OCI-M1 (cell line): Measurements from ENCODE around the gene MORN1.

Experiments
- DNase-seq: peaks from one replicate; lab custom pipeline; 2025; lab: John Stamatoyannopoulos, UW

MORN1 gene

DNA sequence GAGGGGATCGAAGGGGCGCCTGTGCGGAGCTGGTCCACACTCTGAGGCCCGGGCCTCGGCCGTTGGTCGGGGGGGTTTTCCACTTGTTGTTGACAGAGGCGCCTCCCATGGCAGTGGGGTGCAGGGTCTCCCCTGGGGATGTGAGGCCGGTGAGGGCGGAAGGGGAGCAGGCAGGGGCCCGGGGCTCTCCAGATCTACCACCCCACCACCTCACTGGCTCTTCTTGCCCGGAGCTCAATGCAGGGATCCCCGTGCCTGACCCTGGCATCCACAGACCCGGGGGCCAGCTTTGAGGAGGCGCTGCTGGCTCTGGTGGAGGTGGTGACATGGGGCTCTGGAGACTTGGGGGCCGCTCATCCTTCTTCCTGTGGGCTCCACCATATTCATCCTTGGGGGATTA is 28.1 kb upstream of the MORN1 start:
- no peak for DNase-seq

- DNase-seq: no peak
These were observed 27.5 kb upstream of the MORN1 start for GRCh38 chr1:2418791-2419320.

- DNase-seq: no peak
These were observed 26.5 kb upstream of the MORN1 start for GRCh38 chr1:2417833-2418225.

- no peak for DNase-seq
These were observed 25.9 kb upstream of the MORN1 start for GRCh38 chr1:2417083-2417832.

DNA sequence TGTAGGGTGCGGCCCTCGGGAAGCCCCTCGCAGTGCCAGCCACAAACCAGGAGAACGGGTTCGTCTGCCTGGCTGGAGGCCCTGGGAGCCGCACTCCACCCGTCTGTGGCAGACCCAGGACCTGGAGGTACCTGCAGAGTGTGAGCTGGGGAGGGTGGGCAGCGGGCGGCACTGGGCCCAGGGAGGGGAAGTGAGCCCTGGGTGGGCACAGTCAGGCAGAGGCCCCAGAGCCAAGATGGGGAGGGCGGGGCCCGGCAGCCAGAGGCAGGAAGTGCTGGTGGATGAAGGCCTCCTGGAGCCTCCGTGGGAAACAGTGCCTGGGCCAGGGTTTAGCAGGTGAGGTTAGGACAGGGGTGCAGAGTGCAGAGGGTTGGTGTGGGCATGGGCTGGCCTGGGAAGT is 25.0 kb upstream of the MORN1 start:
- DNase-seq: no peak

DNA sequence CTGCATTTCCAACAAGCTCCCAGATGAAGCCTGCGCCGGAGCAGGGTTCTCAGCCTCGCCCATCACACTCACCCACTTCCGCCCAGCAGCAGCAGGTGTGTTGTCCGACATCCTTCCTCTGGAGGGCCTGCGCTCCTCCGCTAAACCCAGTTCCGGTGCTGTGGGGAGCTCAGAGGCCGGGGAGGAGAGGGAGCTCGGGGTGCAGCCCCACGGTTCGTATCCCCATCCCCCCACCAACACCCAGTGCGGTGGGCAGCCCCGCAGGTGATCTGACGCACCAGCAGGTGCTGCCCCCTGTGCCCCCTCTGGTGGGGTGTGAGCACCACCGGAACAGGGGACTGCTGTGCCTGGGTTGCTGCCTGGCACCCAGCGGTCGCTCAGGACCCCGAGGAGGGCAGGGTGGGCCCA is 24.5 kb upstream of the MORN1 start:
- no peak for DNase-seq

DNA sequence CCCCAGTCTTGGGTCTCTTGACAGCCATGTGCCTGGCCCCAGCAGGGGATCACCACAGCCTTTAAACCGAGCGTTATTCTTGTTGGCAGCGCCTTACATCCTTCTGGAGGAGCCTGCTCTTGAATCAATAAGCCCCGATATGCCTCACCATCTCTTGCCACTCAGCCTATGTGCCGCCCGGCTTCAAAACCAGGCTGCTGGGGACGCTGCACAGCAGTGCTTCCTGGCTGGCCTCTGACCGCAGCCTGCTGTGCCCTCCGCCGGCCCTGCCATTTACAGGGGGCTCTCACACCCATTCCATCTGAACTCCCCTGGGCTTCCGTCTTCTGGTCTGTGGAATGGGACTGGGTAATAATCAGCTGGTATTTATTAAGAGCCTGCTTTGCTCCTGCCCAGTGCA is 24.0 kb upstream of the MORN1 start:
- DNase-seq: no peak

DNA sequence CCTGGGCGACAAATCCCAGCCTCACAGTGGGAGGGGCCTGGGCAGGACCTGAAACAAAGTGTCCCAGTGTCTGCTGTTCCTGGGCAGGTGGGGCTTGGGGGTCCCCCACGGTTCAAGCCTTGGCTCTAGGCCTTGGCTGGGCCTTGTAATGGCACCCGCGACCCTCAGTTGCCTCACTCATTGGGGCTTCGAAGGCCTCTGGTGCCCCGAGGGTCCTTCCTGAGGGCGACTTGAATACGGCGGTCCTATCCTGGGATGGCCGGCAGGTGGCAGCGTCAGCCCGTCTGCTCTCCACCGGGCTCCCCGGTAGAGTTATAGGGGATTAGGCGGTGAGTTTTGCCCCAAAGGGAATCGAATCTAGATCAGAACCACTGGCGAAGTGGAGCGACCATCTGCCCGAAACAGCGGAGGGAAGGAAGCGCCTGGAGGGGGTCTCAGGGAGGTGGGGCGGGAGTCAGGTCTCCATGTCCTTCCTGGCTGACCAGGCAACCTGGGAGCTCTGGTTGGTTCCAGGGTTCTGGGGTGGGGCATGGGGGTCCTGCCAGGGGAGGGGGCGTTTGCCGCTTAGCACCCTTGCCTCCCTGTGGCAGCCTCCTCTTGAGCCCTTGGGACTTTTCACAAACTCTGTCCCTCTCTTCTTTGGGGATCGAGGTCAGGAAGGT is 23.1 kb upstream of the MORN1 start:
- DNase-seq: peak; percentile 80

DNA sequence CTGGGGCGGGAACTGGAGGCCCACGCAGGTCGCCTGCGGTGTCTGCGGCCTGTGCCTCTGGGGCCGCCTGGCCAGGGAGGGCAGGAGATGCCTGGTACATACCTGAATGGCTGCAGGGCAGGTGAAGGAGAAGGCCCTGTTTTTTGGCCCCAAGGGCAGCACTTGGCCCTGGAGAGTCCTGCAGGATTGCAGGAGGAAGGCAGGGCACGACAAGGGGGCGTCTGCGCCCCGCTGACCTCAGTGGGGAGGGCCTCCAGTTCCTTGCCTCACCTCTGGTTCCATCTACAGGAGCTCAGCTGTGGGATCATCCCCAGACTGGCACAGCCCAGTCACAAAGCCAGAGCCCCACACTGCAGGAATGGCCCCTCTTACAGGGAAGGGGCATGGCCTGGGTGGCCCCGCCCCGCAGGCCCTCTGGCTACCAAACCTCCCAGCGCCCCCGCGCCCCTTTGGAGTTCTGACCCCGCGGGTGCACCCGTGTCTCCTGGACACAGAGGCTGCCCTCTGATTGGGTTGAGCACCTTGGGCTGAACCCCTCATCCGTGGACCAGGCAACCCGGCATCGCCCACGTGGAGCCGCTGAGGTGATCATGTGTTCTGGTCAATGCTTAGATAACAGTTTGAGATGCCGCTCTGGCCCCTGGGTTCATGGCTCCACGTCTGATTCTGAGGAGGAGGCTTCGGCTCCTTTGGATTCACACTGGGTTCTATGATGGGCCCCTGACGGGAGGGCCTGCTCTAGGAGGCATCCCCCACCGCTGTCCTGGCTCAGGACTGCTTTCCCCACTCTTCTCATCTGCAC is 22.3 kb upstream of the MORN1 start:
- DNase-seq: peak; percentile 67

DNA sequence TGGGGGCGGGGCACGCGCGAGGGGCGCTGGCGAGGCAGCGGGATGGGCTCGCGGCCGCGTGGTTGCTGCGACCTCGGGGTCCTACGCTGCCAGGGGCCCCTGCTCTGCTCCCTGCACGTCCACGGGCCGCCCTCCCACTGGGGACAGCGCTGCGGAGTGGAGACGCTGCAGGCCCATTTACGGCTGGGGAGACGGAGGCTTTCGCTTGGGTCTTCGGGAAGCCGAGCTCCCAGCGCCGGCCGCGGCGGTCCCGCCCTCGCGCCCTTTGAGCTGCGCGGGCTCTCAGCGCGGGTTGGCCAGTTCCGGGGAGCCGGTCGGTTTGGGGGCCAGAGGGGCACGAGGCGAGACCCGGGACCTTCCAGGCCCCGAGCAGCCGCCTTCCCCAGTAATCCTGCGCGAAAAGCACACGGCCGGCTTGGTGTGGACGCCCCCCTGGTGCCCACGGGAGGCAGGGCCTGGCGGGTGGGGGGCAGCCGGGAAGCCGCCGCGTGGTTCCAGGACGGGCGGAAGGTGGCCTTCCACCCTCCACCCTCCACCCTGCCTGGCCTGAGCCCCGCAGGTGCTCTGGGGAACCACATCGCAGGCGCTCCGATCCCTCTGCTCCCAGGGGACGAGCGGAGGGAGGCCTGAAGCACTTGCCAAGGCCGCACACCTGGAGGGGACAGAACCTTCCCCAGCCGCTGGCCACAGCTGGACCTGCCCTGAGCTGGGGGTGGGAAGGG is 21.6 kb upstream of the MORN1 start:
- DNase-seq: peak; percentile 28

DNA sequence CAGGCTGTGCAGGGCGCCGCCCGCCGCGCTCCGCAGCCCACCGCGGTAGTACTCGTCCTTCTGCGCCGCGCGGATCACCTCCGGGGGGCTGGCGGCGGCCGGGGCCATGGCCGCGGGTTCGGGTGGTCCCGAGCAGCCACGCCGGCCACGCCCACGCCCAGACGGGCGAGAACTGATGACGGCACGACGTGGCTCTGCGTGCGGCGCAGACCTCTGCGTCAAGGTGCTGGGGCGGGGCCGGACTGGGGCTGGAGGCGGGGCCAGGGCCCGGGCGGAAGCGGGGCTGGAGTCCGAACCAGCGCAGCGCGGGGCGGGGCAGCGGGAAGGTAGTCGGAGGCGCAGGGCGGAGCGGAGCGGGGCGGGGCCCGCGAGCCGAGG is 21.0 kb upstream of the MORN1 start, which contains the start of gene PEX10:
Gene PEX10, minus strand, starts transcription at position 170 of the 378 bp plus-strand sequence. Its CDS starts 62 bp downstream, at position 108.
- DNase-seq: peak; percentile 97

DNA sequence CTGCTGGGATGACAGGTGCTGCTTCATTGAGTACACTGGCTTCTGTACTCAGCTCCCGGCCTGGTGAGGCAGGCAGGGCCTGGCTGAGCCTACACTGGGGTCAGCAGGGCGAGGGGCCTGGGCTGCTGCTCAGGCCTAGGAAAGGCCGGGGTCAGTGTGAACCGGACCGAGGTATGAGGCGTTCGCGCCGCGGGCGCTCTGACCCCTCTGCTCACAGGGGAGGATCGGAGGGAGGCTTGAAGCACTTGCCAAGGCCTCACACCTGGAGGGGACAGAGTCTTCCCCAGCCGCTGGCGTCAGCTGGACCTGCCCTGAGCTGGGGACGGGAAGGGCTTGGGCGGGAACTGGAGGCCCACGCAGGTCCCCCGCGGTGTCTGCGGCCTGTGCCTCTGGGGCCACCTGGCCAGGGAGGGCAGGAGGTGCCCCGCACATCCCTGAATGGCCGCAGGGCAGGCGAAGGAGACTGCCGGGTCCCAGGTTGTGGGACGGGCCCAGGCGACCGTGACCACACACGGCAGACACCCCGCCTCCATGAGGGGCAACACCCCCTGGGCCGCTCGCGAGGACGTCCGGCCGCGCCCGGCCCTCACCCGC is 20.5 kb upstream of the MORN1 start:
- DNase-seq: no peak

GRCh38 chr1:2409745-2410144 is 18.4 kb upstream of the MORN1 start:
- no peak for DNase-seq

- no peak for DNase-seq
These were observed 17.5 kb upstream of the MORN1 start for GRCh38 chr1:2408859-2409276.

DNA sequence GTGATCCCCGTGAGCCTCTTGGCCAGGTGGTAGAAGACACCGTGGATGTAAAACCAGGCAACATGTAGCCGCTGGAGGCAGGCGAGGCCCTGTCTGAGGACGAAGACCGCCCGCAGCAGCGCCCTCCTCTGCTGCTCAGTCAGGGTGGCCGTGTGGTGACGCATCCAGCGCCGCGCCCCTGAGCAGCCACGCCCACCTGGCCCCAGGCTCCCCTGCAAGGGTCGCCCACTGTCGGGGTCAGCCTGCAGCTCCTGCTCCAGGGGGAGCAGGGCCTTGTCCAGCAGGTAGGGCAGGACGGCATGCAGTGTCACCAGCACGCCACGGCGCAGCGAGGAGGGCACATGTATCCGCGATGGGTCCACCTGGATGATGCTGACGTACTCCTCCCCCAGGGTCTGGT is 17.1 kb upstream of the MORN1 start:
- DNase-seq: no peak

DNA sequence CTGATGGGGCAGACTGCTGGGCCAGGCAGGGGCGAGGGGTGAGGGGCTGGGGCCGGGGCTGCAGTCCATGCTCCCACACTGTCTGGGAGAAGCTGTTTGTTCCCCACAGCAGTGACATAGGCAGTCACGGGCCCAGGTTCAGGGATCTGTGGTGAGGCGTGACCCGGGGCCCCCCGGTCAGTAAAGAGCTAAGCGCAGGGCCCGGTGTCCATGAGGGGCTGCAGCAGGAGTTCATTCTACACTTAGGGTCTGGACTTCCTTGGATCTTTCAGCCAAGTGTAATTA is 16.6 kb upstream of the MORN1 start:
- no peak for DNase-seq

DNA sequence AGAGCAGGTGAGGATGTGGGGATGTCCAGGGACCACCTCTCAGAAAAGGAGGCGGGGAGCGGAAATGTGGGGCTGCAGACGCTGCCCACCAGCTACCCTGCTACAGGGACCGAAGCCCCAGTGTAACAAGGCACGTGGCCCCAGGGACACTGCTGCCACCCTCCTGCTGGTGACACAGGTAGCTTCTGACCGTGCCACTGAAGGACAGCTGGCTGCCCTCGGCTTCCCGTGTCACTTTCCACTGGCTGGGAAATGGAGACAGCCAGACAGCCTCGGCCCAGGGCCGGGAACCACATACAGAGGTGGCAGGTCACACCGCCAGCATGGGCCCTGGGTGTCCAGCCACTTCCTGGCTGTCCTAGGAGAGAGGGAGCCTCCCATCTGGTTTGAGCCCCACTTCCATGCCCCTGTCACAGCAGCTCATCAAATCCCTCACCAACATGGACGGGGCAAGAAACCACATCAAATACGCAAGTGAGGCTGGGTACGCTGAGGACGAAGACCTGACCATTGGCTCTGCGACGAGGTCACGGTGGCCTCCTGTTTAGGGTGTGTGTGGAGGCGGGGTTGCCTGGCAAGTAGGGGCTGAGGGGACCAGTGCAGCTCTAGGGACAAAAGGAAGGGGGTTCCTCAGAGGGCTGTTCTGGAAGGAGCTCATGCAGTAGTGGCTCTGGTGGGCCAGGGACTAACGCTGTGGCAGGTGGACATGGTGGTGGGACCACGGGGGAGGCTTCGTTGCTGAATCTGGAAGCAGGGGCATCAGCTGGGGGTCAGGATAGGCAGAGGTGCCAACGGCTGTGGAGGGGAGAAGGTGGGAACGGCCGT is 16.0 kb upstream of the MORN1 start:
- DNase-seq: no peak

DNA sequence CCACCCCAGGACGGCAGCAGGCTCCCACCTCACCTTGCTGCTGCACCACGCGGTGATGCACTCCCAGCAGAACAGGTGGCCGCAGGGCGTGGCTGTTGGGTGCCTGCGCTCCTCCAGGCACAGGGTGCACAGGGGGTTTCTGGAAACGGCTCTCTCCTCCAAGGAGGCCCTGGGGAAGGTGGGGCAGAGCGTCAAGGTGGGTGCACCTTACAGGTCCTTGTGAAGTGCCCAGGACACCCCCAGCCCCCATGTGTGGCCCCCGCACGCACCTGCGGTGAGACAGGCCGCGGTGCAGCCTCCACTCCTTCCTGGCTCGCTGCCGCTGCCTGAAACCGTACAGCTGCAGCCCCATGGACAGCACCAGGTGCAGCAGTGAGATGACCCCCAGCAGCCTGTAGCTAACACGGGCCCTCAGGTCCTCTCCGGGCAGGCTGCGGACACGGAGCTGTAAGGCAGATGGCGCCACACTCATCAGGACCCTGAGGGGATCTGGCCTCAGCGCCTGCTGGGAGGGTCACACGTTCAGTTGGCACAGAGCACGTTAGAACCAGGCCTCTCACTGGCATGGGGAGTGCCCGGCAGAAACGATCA is 15.2 kb upstream of the MORN1 start:
- DNase-seq: no peak

- DNase-seq: no peak
These were observed 14.4 kb upstream of the MORN1 start for GRCh38 chr1:2405588-2406295.
